NCI-H2171 treated with DMSO at 0.1 percent for 48 hours (cell line): ENCODE measurements around the gene PMFBP1.

Source experiments
- DNase-seq: peaks from one replicate; lab custom pipeline; 2025; lab: John Stamatoyannopoulos, UW

Gene PMFBP1

GRCh38 chr16:72131036-72131435, 40.9 kb downstream of the PMFBP1 start:
- DNase-seq: no peak

GRCh38 chr16:72129976-72130656, 41.8 kb downstream of the PMFBP1 start:
- DNase-seq: peak; percentile 52

- DNase-seq: no peak
These were observed 43.3 kb downstream of the PMFBP1 start for GRCh38 chr16:72128701-72129100.

- DNase-seq: no peak
These were observed 45.6 kb downstream of the PMFBP1 start for GRCh38 chr16:72126429-72126765.

- no peak for DNase-seq
These were observed 46.1 kb downstream of the PMFBP1 start for GRCh38 chr16:72125635-72126428.

GRCh38 chr16:72124761-72125634, 47.0 kb downstream of the PMFBP1 start:
- peak; percentile 89 for DNase-seq

- DNase-seq: no peak
These were observed 47.8 kb downstream of the PMFBP1 start for GRCh38 chr16:72124148-72124547.

- DNase-seq: no peak
These were observed 48.5 kb downstream of the PMFBP1 start for GRCh38 chr16:72123426-72123825.

GRCh38 chr16:72122916-72123315, 49.0 kb downstream of the PMFBP1 start:
- DNase-seq: no peak

- no peak for DNase-seq
These were observed 49.6 kb downstream of the PMFBP1 start for GRCh38 chr16:72122308-72122707.

- DNase-seq: no peak
These were observed 51.9 kb downstream of the PMFBP1 start for GRCh38 chr16:72120026-72120425.

GRCh38 chr16:72113616-72113945, 58.4 kb downstream of the PMFBP1 start:
- no peak for DNase-seq

- DNase-seq: no peak
These were observed 58.9 kb downstream of the PMFBP1 start for GRCh38 chr16:72112906-72113615.

GRCh38 chr16:72112452-72112792, 59.5 kb downstream of the PMFBP1 start:
- DNase-seq: no peak

GRCh38 chr16:72111657-72112451, 60.1 kb downstream of the PMFBP1 start:
- no peak for DNase-seq

- DNase-seq: no peak
These were observed 61.0 kb downstream of the PMFBP1 start for GRCh38 chr16:72110662-72111615.

- DNase-seq: no peak
These were observed 61.9 kb downstream of the PMFBP1 start for GRCh38 chr16:72109966-72110530.

- DNase-seq: no peak
These were observed 62.7 kb downstream of the PMFBP1 start for GRCh38 chr16:72109300-72109699.

- DNase-seq: no peak
These were observed 63.4 kb downstream of the PMFBP1 start for GRCh38 chr16:72108353-72109102.
